Right ventricle myocardium inferior (tissue), 1 donor: ENCODE data around the gene ATP9B. TPM values are rescaled to one million over a fixed set of nuclear protein-coding genes. Genes with fewer than 3 reads are reported as not detected.

Source experiments
- ATAC-seq: fragments of 200-7000 bp; cut with Tn5 transposase; one replicate; pipeline ENCODE4 v1.9.1; 2020; ENCODE audit warnings: mild to moderate bottlenecking, moderate library complexity
- DNase-seq: peaks from one replicate; pipeline ENCODE4 v3.0.0; 2021; ENCODE audit errors: missing footprints
- intact Hi-C: fragments of 100-400 bp; cut with DNase I; formaldehyde crosslinking; loops from one replicate; pipeline ENCODE4 v1.11.0; 2022
- long read RNA-seq: library from polyadenylated mRNA; unstranded; transcript quantifications from one replicate; pipeline ENCODE4 v2.0.0, GENCODE V29; 2021
- total RNA-seq: library from RNA; stranded (reverse); fragmentation: NEBNext Ultra II Directional; extraction: Animal tissue kit (Norgen Biotek cat#: 25700); gene quantifications from one replicate; pipeline ENCODE4 v1.2.1, GENCODE V29; 2021
- donor health status: DM: no; HTN: yes; CAD: no; lungs with severe emphysema.

ATP9B gene, protein sequence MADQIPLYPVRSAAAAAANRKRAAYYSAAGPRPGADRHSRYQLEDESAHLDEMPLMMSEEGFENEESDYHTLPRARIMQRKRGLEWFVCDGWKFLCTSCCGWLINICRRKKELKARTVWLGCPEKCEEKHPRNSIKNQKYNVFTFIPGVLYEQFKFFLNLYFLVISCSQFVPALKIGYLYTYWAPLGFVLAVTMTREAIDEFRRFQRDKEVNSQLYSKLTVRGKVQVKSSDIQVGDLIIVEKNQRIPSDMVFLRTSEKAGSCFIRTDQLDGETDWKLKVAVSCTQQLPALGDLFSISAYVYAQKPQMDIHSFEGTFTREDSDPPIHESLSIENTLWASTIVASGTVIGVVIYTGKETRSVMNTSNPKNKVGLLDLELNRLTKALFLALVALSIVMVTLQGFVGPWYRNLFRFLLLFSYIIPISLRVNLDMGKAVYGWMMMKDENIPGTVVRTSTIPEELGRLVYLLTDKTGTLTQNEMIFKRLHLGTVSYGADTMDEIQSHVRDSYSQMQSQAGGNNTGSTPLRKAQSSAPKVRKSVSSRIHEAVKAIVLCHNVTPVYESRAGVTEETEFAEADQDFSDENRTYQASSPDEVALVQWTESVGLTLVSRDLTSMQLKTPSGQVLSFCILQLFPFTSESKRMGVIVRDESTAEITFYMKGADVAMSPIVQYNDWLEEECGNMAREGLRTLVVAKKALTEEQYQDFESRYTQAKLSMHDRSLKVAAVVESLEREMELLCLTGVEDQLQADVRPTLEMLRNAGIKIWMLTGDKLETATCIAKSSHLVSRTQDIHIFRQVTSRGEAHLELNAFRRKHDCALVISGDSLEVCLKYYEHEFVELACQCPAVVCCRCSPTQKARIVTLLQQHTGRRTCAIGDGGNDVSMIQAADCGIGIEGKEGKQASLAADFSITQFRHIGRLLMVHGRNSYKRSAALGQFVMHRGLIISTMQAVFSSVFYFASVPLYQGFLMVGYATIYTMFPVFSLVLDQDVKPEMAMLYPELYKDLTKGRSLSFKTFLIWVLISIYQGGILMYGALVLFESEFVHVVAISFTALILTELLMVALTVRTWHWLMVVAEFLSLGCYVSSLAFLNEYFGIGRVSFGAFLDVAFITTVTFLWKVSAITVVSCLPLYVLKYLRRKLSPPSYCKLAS
- 11.7 TPM for total RNA-seq
- long read RNA-seq, full-length matches to known transcripts: 3 of 6 reads
- long read RNA-seq, partial matches to known transcripts: 2 of 6 reads
- long read RNA-seq, other reads (novel, unspliced or antisense): 1 of 6 reads

DNA sequence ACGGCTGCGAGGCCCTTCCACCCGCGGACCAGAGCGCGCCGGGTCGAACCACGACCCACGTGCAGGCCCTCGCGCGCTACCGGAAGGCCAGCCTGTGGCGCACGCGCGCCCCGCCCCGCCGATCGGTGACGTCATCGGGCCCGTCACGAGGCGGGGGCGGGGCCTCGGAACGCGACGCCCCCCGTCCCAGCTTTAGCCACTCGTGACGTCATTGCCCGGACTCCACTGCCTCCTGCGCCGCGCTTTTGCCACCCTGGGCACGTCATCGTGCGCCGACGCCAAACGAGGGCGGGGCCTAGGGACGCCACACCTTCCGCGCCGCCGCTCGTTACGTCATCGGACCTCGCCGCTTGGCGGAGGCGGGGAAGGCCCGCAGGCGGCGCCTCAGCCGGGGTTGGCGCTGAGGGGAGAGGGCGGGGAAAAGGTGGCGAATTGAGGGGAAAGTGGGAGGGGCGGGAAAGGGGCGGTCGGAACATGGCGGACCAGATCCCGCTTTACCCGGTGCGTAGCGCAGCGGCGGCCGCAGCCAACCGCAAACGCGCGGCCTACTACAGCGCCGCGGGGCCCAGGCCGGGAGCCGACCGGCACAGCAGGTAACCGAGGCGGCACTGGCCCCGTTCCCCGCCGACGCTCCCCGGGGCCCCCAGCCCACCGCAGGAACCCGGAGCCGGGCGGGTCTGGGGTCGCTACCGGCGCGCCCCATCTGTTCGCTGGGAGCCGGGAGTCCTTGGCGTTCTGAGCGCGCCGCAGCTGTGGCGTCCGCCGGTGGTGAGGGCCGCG, at the start of gene ATP9B:
ATP9B (plus strand) TSS at position 458 of the 780 bp plus-strand sequence; CDS start at position 475, 17 bp downstream.
- intact Hi-C loops: loop anchor here (5.0 kb wide), 2 partner anchors 323 to 613 kb away; no protein-coding TSS in a partner anchor
- peak; percentile 97 for ATAC-seq
- peak; percentile 98 for DNase-seq

DNA sequence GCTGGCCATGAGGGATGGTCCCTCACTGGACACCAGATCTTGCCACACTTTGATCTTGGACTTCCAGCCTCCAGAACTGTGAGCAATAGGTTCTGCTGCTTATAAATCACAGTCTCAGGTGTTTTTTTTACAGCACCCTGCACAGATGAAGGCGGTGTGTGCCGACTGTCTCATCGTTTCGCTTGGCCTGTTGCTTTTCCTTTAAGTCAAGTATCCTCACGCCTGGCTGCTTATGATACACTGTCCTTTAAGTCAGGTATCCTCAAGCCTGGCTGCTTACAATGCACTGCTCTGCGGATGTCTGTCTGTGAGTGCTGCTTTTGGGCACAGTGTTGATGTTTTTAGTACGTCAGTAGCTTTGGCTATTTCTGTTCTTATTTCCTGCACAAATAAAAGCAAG, 49.3 kb upstream of the ATP9B start:
- ATAC-seq (no peak), DNase-seq (no peak)
- intact Hi-C loops: no loop called here

DNA sequence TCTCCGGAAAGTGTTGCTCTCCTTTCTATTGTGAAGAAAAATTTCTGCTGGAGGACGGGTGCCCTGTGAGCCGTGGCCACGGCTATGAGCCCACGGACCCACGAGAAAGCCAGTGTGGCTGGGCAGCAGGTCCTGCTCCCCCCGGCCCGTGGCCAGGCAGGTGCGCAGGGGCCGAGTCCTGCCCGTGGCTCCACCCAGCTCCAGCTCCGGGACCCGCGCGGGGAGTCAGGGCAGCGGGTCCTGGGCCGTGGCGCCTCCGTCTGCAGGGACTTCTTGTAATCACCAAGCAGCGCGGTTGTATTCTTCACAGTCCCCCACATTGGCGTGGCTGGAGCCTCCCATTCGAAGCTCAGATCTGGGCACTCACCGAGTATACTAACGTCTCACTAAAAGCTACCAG, 46.6 kb upstream of the ATP9B start:
- intact Hi-C loops: no loop called here
- ATAC-seq: no peak

DNA sequence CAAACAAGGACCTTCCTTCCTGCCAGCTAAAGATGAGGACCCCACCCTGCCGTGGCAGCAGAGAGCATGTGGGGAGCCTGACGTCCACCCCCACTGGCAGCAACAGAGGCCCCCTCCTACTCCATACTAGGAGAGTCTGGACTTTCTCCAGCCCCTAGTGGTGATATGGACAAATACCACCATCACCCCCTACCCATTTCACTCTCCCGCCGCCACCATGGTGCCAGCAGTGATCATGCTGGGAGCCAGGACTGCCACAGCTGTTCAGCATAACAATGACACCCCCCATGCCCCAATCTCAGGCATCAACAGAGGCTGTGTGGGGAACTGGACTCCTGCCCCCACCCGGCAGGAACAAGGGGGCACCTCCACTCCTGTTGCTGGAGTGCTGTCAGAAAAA, 42.7 kb upstream of the ATP9B start:
- no peak for ATAC-seq
- DNase-seq: no peak
- intact Hi-C loops: no loop called here

More for the DNA sequence above, 46.6 kb upstream of the ATP9B start:
- no peak for DNase-seq

DNA sequence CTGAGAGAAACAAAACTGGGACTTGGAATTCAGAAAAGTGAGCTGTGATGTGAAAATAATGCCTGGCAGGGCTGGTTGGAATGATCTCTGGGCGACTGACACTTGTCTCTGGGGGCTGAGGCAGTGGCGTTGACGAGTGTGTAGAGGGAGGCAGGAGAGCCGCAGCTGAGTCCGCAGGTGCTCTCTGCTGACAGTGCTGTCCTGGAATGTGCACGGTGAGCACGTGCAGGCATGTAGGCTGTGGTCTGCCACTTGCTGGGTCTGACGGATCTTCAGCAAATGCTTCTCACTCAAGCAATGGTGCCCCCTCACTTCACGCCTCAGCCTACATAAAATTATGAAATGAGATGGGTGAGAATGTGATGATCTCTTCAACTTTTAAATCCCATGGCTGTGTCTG, 38.5 kb upstream of the ATP9B start:
- intact Hi-C loops: no loop called here
- ATAC-seq (no peak), DNase-seq (no peak)

DNA sequence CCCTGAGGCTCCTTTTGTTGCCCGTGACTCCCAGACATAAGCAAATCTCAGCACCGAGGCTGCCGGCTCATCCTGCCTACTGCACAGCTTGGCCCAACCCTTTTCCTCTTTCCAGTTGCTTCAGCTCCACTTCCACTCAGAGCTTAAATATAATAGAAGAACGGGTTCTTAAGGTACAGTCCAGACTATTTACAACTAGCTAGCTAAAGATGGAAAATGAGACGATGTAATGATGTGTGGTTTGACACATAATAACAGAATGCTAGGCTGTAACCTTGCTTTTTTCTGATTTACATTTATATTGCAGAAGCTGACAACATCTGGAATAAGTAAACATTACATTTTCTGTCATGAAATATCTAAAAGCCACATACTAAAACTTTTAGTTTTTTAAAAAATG, 26.9 kb upstream of the ATP9B start:
- DNase-seq (no peak), ATAC-seq (no peak)
- intact Hi-C loops: no loop called here

DNA sequence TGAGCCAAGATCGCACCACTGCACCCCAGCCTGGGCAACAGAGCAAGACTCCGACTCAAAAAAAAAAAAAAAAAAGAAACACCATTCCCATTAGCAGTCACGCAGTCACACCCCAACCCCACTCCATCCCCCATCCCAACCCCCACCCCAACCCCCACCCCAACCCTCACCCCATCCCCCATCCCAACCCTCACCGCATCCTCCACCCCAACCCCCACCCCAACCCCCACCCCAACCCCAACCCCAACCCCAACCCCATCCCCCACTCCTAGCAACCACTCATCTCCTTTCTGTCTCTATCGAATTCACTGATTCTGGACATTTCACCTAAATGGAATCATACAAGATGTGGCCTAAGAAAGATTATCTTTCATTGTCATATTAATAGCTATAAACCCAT, 25.9 kb upstream of the ATP9B start:
- no peak for ATAC-seq
- no peak for DNase-seq
- intact Hi-C loops: no loop called here

DNA sequence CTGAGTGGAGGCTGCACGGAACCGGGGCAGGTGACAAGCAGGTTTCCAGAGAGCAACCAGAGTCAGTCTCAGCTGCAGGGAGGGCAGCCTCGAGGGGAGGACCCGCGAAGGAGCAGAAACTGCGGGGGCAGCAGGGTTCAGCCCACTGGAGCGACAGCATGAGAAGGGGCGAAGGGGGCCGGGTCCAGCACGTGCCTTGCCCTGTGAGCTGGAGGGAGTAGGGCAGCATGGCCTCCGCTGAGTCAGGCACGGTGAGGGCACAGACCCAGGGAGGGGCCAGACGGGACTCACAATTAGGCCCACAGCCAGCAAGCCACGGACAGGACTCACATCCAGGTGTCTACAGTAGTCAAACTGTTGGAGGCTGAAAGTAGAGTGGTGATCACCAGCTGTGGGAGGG, 22.7 kb upstream of the ATP9B start:
- intact Hi-C loops: no loop called here
- DNase-seq (no peak), ATAC-seq (no peak)

DNA sequence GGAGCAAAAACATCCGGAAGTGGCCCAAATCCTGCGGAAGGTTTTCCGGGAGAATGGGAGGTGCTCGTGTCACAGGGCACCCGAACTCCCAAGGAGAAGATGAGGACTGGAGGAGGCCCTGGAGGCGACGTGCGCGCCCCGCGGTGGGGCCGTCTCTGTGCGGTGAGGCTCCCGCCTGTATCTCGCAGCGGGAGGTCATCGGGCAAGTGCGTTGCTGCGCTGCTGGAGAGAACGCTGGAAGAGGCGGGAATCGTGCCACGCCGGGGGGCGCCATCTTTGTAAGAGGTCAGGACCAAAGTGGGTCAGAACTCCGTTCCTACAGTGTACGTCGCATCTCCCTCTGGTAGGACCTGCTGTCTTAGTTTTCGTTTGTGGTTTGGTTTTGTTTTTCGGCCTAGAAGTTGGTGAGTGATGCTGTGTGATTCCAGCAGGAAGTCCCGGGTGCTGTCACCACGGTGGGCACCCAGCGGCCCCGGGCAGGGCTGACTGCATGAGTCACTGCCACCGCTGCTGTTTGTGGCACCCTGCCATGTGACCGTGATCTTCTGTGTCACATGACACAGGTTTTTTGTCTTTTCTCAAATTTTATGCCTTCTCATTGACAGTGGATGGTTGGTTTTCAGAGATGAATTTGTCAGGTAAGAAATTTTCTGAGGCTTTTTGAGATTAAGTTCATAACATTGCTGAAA, 21.5 kb upstream of the ATP9B start:
- ATAC-seq: no peak
- no peak for DNase-seq
- intact Hi-C loops: no loop called here

DNA sequence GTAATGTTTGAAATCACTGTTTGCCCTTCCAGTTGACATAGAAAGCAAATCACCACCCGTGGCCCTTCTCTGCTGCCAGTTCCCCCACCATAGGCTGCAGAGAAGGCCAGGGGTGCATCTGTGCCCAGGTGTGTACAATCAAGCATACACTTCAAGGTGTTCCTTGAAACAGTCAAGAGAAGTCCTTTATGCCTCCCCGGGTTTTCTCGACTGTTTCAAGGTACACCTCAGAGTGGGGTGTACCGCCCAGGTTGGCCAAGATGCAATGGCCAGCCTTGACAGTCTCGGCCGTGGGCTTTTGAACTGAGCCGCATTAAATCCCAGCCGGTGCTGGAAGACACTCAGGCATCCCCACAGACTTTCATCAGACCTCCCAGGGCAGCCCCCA, 21.0 kb upstream of the ATP9B start:
- DNase-seq (no peak), ATAC-seq (no peak)
- intact Hi-C loops: no loop called here

DNA sequence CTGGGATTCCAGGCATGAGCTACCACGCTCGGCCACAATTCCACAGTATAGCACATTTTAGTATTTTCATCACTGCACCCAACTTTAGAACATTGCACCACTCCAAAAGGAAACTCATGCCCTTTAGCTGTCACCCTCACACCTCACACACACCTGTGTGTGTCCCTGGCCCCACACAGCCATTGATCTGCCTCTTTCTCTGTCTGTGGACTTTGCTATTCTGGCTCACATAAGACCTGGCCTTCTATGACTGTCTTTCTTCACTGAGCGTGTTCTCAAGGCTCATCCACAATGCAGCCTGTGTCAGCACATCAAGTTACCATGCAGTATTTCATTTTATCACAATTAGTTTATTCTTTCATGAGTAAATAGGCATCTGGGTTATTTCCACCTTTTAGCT, 19.7 kb upstream of the ATP9B start:
- no peak for DNase-seq
- intact Hi-C loops: no loop called here
- no peak for ATAC-seq

DNA sequence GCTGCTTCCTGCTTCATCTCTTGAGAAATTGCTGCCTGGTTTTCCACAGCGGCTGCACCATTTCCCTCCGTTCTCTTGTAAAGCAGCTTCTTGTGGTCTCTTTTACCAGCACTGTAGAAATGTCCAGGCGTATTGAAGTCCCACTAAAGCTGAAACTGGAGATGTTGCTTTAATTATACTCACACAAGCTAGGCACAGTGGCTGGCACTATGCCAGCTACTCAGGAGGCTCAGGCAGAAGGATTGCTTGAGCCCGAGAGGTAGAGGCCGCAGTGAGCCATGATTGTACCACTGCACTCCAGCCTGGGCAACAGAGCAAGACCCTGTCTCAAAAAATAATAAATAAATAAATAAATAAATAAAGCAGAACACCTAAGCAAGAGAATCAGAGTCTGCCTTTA, 19.2 kb upstream of the ATP9B start:
- no peak for ATAC-seq
- DNase-seq: no peak
- intact Hi-C loops: no loop called here

DNA sequence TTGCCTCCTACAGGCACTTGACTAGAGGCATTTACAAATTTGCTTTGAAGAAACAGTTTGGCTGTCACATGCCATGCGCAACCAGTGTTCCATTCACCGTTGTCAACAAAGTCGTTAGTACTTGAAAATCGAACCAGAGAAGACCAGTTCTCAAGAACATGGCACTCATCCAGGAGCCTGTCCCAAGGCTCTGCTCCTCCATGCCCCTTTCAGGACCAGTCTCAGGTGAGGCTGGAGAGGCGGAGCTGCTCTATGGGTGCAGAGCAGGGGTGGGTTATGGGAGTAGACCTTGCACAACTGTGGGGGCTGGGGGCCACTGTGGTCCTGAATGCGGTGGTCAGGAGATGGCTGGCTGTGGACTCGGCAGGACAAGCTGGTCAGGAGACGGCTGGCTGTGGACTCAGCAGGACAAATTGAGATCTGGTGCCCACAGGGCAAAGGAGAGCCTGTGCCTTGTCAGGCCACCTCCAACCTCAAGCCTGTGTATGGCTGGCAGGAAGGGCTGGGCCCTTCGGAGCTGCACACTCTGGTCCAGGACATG, 12.3 kb upstream of the ATP9B start:
- intact Hi-C loops: no loop called here
- no peak for ATAC-seq
- DNase-seq: no peak

DNA sequence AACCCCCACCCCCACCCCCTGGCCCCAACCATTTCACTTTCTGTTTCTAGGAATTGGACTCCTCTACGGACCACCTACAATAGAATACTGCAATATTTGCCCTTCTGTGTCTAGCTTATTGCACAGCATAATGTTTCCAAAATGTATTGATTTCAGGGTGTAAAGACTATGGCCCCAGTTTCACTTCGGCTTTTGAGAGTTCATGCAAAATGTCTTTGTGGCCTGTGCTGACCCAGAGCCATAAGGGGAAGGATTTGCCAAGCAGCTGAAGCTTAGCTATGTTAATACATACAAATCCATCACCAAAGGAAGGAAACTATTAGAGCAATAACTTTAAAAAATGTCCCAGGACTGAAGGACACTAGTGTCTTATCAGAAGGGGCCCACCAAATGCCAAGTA, 11.2 kb upstream of the ATP9B start:
- intact Hi-C loops: no loop called here
- no peak for DNase-seq
- ATAC-seq: no peak

DNA sequence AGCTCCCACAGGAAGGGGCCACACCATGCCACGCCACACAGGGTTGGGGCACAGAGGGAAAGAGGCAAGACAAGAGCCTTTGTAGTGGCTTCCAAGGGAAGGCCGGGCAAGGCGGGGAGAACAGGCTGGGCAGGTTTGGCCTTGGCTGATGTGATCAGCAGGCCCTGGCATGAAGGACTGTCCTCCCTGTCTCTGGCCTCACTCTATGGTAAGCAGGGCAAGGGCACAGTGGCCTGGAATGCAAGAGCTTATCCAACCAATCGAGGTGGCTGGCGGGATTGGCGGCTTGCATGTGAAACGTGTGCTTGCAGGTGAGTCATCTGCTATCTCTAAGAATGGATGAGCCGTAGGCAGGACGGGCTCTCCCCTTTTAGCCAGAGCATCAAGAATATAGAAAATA, 6.4 kb upstream of the ATP9B start:
- ATAC-seq (no peak), DNase-seq (no peak)
- intact Hi-C loops: no loop called here

DNA sequence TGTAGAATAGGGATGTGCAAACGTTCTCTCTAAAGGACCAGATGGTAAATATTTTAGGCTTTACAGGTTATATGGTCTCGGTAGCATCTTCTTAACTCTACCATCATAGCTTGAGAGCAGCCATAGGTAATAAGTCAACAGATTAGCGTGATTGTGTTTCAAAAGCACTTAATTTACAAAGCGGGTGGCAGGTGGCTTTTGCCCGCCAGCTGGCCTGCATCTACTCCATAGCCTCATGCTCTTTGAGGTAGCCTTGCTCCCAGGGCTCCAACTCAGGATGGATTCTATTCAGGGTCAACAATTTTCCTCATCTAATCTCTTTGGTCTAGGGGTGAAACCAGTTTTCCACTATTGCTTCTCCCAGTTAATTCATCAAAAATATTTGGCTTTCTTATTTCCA, 5.0 kb upstream of the ATP9B start:
- intact Hi-C loops: no loop called here
- no peak for ATAC-seq
- no peak for DNase-seq

DNA sequence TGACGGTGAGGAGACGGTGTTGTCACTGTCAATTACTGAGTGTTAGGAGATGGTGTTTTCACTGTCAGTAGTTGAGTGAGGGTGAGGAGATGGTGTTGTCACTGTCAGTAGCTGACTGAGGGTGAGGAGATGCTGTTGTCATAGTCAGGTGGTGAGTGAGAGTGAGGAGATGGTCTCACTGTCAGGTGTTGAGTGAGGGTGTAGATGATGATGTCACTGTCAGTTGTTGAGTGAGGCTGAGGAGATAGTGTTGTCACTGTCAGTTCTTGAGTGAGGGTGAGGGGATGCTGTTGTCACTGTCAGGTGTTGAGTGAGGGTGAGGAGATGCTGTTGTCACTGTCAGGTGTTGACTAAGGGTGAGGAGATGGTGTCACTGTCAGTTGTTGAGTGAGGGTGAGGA, 3.4 kb upstream of the ATP9B start:
- intact Hi-C loops: loop anchor here (5.0 kb wide), 2 partner anchors 326 to 616 kb away; no protein-coding TSS in a partner anchor
- DNase-seq (no peak), ATAC-seq (no peak)

DNA sequence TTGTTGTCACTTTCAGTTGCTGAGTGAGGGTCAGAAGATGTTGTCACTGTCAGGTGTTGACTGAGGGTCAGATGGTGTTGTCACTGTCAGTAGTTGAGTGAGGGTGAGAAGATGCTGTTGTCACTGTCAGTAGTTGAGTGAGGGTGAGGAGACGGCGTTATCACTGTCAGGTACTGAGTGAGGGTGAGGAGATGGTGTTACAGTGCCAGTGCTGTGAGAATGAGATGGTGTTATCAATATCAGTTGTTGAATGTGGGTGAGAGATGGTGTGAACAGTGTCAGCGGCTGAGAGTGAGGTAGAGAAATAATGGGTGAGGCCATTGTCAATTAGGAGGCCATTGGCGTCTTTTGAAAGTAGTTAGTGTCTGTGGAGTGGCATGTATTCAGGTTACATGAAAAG, 1.6 kb upstream of the ATP9B start:
- DNase-seq (no peak), ATAC-seq (no peak)
- intact Hi-C loops: loop anchor here (5.0 kb wide), 2 partner anchors 325 to 615 kb away; no protein-coding TSS in a partner anchor
